HG03108 (cell line): ENCODE results near the gene BIN1.

Source experiments
- ATAC-seq: cut with Tn5 transposase; IDR thresholded peaks from one replicate; pipeline ENCODE4 v1.9.1; 2021; ENCODE audit warnings: moderate library complexity; ENCODE audit not compliant: unreplicated experiment

BIN1 gene

GRCh38 chr2:127104166-127104660 lies 2.7 kb downstream of the BIN1 start:
- no peak for ATAC-seq

- no peak for ATAC-seq
Measured at GRCh38 chr2:127103243-127104165, 3.5 kb downstream of the BIN1 start.

- no peak for ATAC-seq
Measured at GRCh38 chr2:127102521-127103242, 4.3 kb downstream of the BIN1 start.

- ATAC-seq = no peak
Measured at GRCh38 chr2:127101756-127102477, 5.0 kb downstream of the BIN1 start.

- ATAC-seq = no peak
Measured at GRCh38 chr2:127101048-127101611, 5.8 kb downstream of the BIN1 start.

- no peak for ATAC-seq
Measured at GRCh38 chr2:127100251-127101047, 6.5 kb downstream of the BIN1 start.

GRCh38 chr2:127098711-127099110 lies 8.2 kb downstream of the BIN1 start:
- no peak for ATAC-seq

- ATAC-seq = no peak
Measured at GRCh38 chr2:127097841-127098651, 8.9 kb downstream of the BIN1 start.

GRCh38 chr2:127097471-127097765 lies 9.5 kb downstream of the BIN1 start:
- no peak for ATAC-seq

GRCh38 chr2:127096718-127097470 lies 10.1 kb downstream of the BIN1 start:
- no peak for ATAC-seq

GRCh38 chr2:127096280-127096679 lies 10.7 kb downstream of the BIN1 start:
- no peak for ATAC-seq

GRCh38 chr2:127095784-127096183 lies 11.2 kb downstream of the BIN1 start:
- no peak for ATAC-seq

GRCh38 chr2:127095367-127095641 lies 11.7 kb downstream of the BIN1 start:
- ATAC-seq = no peak

GRCh38 chr2:127094509-127095366 lies 12.2 kb downstream of the BIN1 start:
- ATAC-seq = no peak

- no peak for ATAC-seq
Measured at GRCh38 chr2:127093648-127094210, 13.2 kb downstream of the BIN1 start.

- no peak for ATAC-seq
Measured at GRCh38 chr2:127092901-127093516, 13.9 kb downstream of the BIN1 start.

- no peak for ATAC-seq
Measured at GRCh38 chr2:127092306-127092705, 14.6 kb downstream of the BIN1 start.
